ENCODE results near the gene RANBP3. TPM values are rescaled to one million over a fixed set of nuclear protein-coding genes. Genes with fewer than 3 reads are reported as not detected.

RANBP3 gene
- total and polyA plus RNA-seq, 2 of the 8 experiments (the other 6 are each of a cell fraction or from before 2014, with no cell fraction given), result 95.4 to 122 TPM

DNA sequence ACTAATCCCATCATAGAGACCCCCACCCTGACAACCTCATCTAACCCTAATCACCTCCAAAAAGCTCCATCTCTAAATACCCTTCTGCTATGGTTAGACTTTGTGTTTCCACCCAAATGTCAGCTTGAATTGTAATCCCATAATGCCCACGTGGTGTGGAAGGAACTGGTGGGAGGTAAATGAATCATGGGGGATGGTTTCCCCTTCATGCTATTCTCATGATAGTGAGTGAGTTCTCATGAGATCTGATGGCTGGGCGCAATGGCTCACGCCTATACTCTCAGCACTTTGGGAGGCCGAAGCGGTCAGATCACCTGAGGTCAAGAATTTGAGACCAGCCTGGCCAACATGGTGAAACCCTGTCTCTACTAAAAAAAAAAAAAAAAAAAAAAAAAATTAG is 70.7 kb downstream of the RANBP3 start (continued):
- TF ChIP-seq BRCA1 (IDR thresholded peaks at IDR 0.05; ENCODE audit: low read depth, low read length), result no peak
- no peak for TF ChIP-seq SRF (IDR thresholded peaks at IDR 0.05; ENCODE audit: low read depth, low read length)
- no peak for TF ChIP-seq SP2 (IDR thresholded peaks at IDR 0.05; ENCODE audit: low read length)

Measured in H1 (cell line).